22Rv1 (cell line): ENCODE measurements around the gene EIPR1.

Experiments used
- ZFX ChIP-seq: fragments of 450-650 bp; IDR thresholded peaks from 2 replicates; pipeline ENCODE4 v1.6.1; 2017; ENCODE audit warnings: antibody characterized with exemption, borderline replicate concordance
- TF ChIP-seq, protein P1 (sequence below): fragments of 450-650 bp; IDR thresholded peaks from 2 replicates; pipeline ENCODE4 v1.5.1; 2017; ENCODE audit warnings: mild to moderate bottlenecking

GRCh38 chr2:3389193-3389592, 11.6 kb upstream of the EIPR1 start:
- TF ChIP-seq, protein P1, sequence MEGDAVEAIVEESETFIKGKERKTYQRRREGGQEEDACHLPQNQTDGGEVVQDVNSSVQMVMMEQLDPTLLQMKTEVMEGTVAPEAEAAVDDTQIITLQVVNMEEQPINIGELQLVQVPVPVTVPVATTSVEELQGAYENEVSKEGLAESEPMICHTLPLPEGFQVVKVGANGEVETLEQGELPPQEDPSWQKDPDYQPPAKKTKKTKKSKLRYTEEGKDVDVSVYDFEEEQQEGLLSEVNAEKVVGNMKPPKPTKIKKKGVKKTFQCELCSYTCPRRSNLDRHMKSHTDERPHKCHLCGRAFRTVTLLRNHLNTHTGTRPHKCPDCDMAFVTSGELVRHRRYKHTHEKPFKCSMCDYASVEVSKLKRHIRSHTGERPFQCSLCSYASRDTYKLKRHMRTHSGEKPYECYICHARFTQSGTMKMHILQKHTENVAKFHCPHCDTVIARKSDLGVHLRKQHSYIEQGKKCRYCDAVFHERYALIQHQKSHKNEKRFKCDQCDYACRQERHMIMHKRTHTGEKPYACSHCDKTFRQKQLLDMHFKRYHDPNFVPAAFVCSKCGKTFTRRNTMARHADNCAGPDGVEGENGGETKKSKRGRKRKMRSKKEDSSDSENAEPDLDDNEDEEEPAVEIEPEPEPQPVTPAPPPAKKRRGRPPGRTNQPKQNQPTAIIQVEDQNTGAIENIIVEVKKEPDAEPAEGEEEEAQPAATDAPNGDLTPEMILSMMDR = no peak
- no peak for TF ChIP-seq ZFX
